KMS-11 (cell line): Measurements from ENCODE around the gene FGF22.

Source experiments
- H2AFZ ChIP-seq: fragments of 200-600 bp; sonication (generic); 2 replicates; pipeline ENCODE4 v1.6.1; 2016; ENCODE audit warnings: antibody characterized with exemption, mixed run types, low read depth
- H3K27ac ChIP-seq: fragments of 200-600 bp; sonication (generic); 2 replicates; pipeline ENCODE4 v1.6.1; 2016; ENCODE audit warnings: mild to moderate bottlenecking, mixed run types
- H3K27me3 ChIP-seq: fragments of 200-600 bp; sonication (generic); 2 replicates; pipeline ENCODE4 v1.6.1; 2017; ENCODE audit warnings: mild to moderate bottlenecking, low read depth, mixed run types, moderate library complexity; ENCODE audit not compliant: insufficient read depth
- H3K36me3 ChIP-seq: fragments of 200-600 bp; sonication (generic); 2 replicates; pipeline ENCODE4 v1.6.1; 2017; ENCODE audit warnings: mild to moderate bottlenecking, mixed run types; ENCODE audit not compliant: insufficient read depth
- H3K4me1 ChIP-seq: fragments of 200-600 bp; sonication (generic); 2 replicates; pipeline ENCODE4 v1.6.1; 2016; ENCODE audit warnings: mild to moderate bottlenecking, low read depth, mixed run types; ENCODE audit not compliant: poor library complexity, severe bottlenecking
- H3K4me2 ChIP-seq: fragments of 200-600 bp; sonication (generic); 2 replicates; pipeline ENCODE4 v1.7.0; 2016; ENCODE audit warnings: mild to moderate bottlenecking, mixed run types
- H3K4me3 ChIP-seq: fragments of 200-600 bp; sonication (generic); IDR thresholded peaks from 2 replicates; pipeline ENCODE4 v1.6.1; 2017; ENCODE audit warnings: low read depth, low read length, mixed read lengths; ENCODE audit not compliant: insufficient read depth
- H3K79me2 ChIP-seq: fragments of 200-600 bp; sonication (generic); 2 replicates; pipeline ENCODE4 v1.6.1; 2016; ENCODE audit warnings: low read depth, mixed run types; ENCODE audit not compliant: insufficient read depth
- H3K9ac ChIP-seq: fragments of 200-600 bp; sonication (generic); 2 replicates; pipeline ENCODE4 v1.6.1; 2016; ENCODE audit warnings: mild to moderate bottlenecking, mixed run types
- H4K20me1 ChIP-seq: fragments of 200-600 bp; sonication (generic); 2 replicates; pipeline ENCODE4 v1.6.1; 2016; ENCODE audit warnings: mild to moderate bottlenecking, mixed run types; ENCODE audit not compliant: insufficient read depth
- TF ChIP-seq, protein P1 (sequence below): fragments of 200-600 bp; sonication (generic); conservative IDR thresholded peaks from 2 replicates; pipeline ENCODE4 v1.6.1; 2017; ENCODE audit warnings: low read depth, mild to moderate bottlenecking, antibody characterized with exemption, low read length, moderate library complexity, mixed read lengths

Gene FGF22

DNA sequence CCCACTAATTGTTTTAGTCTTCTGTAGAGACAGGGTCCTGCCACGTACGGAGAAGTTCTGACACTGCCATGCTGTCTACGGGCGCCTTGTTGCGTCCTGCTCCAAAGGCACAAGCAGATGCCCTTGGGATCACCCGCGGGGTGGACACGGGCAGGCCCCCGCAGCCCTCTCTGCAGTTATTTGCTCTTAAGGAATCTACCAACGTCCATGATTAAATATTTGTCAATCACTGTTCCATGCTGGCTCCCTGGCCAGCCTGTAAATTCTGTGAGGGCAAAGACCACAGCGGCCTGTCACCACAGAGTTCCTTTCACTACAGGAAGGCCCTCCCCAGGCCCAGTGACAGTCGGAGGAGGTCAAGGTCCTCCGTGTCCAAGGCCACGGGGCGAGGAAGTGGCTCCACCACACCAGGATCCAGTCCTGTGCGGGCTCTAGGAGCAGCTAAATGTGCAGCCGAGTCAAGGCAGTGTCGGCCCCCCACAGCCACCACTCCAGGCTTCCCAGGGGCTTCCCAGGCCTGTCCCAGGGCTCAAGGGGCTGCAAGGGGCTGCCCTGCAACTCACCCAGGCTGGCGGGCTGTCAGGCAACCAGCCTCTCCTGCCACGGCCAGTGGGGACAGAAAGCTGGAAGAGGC, 21.2 kb downstream of the FGF22 start:
- H4K20me1 ChIP-seq, result peaks cover 41% of the 10 kb centered on the region
- peak overlapping the region; percentile 97 for H3K27ac ChIP-seq
- H3K4me3 ChIP-seq, result peak overlapping the region; percentile 17

DNA sequence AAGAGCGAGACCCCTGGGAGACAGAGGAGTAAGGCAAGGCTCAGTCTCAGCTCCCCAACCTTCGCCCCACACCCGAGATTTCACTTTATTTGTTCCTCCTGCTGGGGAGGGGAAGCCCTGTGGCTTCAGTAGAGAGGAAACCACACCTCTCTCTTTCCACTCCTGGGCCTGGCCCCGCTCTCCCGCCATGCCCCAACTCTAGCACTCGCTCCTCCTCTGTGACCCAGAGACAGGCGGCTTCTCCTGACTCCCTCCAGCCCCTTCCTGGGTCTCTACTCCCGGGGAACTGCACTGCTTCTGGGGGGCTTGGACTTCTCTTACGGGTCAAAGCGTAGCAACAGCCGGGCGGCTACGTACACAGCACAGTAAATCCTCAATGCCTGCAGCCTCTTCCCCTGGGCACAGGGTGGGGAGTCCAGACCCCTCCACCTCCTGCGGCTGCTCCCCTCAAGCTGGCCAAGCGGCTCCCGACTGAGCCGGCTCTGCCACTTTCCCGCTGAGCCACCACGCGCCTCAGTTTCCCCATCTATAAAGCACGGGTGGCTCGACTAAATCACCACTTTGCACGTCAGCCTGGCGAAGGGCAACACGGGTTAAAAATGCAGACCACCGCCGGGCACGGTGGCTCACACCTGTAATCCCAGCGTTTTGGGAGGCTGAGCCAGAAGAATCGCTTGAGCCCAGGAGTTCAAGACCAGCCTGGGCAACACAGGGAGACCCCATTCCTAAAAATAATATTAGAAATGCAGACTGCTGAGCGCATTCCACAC, 21.9 kb downstream of the FGF22 start:
- Histone ChIP-seq H3K79me2 (peaks cover 60% of the 10 kb centered on the region), H3K36me3 (no peaks in the 10 kb centered on the region), H3K4me2 (peak overlapping the region; percentile 97), H3K4me3 (peak overlapping the region; percentile 28), H3K27ac (peak overlapping the region; percentile 97), H2AFZ (no peak overlapping the region), H3K9ac (peak overlapping the region; percentile 97), H3K27me3 (peaks cover 4% of the 10 kb centered on the region; the same call in 1 of the 2 replicates), H4K20me1 (peaks cover 34% of the 10 kb centered on the region), H3K4me1 (peaks cover 36% of the 10 kb centered on the region)
- TF ChIP-seq, protein P1, sequence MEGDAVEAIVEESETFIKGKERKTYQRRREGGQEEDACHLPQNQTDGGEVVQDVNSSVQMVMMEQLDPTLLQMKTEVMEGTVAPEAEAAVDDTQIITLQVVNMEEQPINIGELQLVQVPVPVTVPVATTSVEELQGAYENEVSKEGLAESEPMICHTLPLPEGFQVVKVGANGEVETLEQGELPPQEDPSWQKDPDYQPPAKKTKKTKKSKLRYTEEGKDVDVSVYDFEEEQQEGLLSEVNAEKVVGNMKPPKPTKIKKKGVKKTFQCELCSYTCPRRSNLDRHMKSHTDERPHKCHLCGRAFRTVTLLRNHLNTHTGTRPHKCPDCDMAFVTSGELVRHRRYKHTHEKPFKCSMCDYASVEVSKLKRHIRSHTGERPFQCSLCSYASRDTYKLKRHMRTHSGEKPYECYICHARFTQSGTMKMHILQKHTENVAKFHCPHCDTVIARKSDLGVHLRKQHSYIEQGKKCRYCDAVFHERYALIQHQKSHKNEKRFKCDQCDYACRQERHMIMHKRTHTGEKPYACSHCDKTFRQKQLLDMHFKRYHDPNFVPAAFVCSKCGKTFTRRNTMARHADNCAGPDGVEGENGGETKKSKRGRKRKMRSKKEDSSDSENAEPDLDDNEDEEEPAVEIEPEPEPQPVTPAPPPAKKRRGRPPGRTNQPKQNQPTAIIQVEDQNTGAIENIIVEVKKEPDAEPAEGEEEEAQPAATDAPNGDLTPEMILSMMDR, result no peak

More for the DNA sequence above, 21.2 kb downstream of the FGF22 start:
- Histone ChIP-seq H3K4me2 (peak overlapping the region; percentile 97), H2AFZ (no peak overlapping the region), H3K4me1 (peaks cover 36% of the 10 kb centered on the region), H3K27me3 (no peaks in the 10 kb centered on the region), H3K79me2 (peaks cover 67% of the 10 kb centered on the region), H3K9ac (peak overlapping the region; percentile 97; the same call in 1 of the 2 replicates), H3K36me3 (no peaks in the 10 kb centered on the region)
- TF ChIP-seq, protein P1, result no peak; the same call in 1 of the 2 replicates

- H3K9ac ChIP-seq, result peak overlapping the region; percentile 97
- peak overlapping the region; percentile 97 for H3K4me2 ChIP-seq
- H4K20me1 ChIP-seq, result peaks cover 26% of the 10 kb centered on the region
- H3K27ac ChIP-seq, result peak overlapping the region; percentile 97
- H3K4me1 ChIP-seq, result peaks cover 36% of the 10 kb centered on the region
- TF ChIP-seq, protein P1, result no peak
- H2AFZ ChIP-seq, result no peak overlapping the region
- H3K36me3 ChIP-seq, result no peaks in the 10 kb centered on the region
- peak overlapping the region; percentile 28 for H3K4me3 ChIP-seq
- H3K27me3 ChIP-seq, result peaks cover 7% of the 10 kb centered on the region
- H3K79me2 ChIP-seq, result peaks cover 52% of the 10 kb centered on the region
These were observed 22.7 kb downstream of the FGF22 start for GRCh38 chr19:662207-662961.

DNA sequence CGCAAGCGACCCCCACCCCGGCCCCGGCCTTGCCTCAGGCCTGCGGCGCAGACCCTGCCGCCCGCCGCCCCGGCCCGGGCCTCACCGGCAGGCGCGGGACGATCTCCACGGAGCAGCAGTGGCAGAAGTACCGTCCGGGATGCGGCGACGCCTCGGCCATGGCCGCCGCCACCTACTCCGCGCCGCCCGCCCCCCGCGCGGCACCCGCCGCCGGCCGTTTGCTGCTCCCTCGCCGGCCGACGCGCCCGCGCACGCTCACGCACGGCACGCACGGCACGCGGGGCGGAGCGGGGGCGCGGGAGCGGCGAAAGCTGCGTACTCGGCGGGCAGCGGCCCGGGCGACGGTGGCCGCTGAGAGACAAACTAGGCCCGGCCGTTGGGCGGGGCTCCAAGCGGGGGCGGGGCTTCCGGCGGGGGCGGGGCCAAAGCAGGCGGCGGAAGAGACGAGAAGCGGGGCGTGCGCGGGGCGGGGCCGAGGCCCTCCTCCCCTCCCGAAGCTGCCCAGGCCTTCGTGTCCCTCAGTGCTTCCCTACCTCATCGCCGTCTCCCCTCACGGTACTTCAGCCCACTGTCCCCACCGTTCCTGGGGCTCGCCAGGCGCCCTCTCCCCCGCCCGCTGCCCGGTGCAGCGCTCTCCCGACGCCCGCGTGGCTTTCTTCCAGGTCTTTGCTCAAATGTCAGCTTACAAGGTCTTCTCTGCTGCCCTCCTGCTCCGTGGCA, 23.4 kb downstream of the FGF22 start, which contains the start of gene RNF126:
TSS of gene RNF126 (minus strand) at position 253 of the 720 bp plus-strand sequence. CDS start at position 160, 93 bp downstream.
- Histone ChIP-seq H3K4me3 (peak within 1 kb of the TSS; percentile 28), H3K36me3 (no peaks in the 10 kb centered on the region), H2AFZ (peak within 1 kb of the TSS; percentile 83), H3K79me2 (peaks cover 45% of the 10 kb centered on the region), H3K27ac (peak within 1 kb of the TSS; percentile 97), H3K9ac (peak within 1 kb of the TSS; percentile 97), H3K27me3 (peaks cover 13% of the 10 kb centered on the region), H3K4me1 (peaks cover 36% of the 10 kb centered on the region), H4K20me1 (peaks cover 19% of the 10 kb centered on the region), H3K4me2 (peak within 1 kb of the TSS; percentile 97)
- TF ChIP-seq, protein P1, result no peak
